Ishikawa (cell line): ENCODE measurements around the gene ATP11C.

Experiments used
- NFIC ChIP-seq: IDR thresholded peaks from 2 replicates; pipeline ENCODE4 v1.6.1; 2012
- TAF1 ChIP-seq: IDR thresholded peaks from 2 replicates; pipeline ENCODE4 v1.6.1; 2012; ENCODE audit warnings: low read depth, mild to moderate bottlenecking
- TEAD4 ChIP-seq: IDR thresholded peaks from 2 replicates; pipeline ENCODE4 v1.6.1; 2012
- TF ChIP-seq, protein P1 (sequence below): IDR thresholded peaks from 2 replicates; pipeline ENCODE4 v1.6.1; 2012
- TF ChIP-seq, protein P2 (sequence below): IDR thresholded peaks from 2 replicates; pipeline ENCODE4 v1.6.1; 2012; ENCODE audit warnings: low read depth, mild to moderate bottlenecking

DNA sequence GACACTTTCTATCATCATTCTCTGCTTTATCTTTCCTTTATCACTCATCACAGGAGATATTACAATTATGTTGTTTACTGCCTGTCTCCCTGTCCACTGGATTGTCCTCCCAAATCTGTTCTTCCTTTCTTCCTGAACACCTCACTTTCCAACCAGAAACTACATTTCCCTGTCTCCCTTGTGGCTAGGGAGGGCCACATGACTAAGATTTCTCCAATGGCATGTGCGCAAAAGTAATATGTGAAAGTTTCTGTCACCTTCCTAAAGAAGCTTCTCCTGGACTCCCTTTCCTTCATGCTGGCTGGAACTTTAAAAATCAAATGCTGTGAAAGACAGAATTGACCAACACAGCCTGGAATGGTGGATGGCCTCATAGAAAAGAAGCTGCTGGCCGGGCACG, 25.8 kb downstream of the ATP11C start:
- TF ChIP-seq, protein P1, sequence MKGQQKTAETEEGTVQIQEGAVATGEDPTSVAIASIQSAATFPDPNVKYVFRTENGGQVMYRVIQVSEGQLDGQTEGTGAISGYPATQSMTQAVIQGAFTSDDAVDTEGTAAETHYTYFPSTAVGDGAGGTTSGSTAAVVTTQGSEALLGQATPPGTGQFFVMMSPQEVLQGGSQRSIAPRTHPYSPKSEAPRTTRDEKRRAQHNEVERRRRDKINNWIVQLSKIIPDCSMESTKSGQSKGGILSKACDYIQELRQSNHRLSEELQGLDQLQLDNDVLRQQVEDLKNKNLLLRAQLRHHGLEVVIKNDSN, result no peak
- no peak for TF ChIP-seq TAF1
- TF ChIP-seq, protein P2, sequence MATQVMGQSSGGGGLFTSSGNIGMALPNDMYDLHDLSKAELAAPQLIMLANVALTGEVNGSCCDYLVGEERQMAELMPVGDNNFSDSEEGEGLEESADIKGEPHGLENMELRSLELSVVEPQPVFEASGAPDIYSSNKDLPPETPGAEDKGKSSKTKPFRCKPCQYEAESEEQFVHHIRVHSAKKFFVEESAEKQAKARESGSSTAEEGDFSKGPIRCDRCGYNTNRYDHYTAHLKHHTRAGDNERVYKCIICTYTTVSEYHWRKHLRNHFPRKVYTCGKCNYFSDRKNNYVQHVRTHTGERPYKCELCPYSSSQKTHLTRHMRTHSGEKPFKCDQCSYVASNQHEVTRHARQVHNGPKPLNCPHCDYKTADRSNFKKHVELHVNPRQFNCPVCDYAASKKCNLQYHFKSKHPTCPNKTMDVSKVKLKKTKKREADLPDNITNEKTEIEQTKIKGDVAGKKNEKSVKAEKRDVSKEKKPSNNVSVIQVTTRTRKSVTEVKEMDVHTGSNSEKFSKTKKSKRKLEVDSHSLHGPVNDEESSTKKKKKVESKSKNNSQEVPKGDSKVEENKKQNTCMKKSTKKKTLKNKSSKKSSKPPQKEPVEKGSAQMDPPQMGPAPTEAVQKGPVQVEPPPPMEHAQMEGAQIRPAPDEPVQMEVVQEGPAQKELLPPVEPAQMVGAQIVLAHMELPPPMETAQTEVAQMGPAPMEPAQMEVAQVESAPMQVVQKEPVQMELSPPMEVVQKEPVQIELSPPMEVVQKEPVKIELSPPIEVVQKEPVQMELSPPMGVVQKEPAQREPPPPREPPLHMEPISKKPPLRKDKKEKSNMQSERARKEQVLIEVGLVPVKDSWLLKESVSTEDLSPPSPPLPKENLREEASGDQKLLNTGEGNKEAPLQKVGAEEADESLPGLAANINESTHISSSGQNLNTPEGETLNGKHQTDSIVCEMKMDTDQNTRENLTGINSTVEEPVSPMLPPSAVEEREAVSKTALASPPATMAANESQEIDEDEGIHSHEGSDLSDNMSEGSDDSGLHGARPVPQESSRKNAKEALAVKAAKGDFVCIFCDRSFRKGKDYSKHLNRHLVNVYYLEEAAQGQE, result no peak
- TF ChIP-seq TEAD4, result no peak
- no peak for TF ChIP-seq NFIC
